Pancreas (tissue), 10 donors: ENCODE results near the gene CDH9. TPM values are rescaled to one million over a fixed set of nuclear protein-coding genes. Genes with fewer than 3 reads are reported as not detected.

Source experiments
- ATAC-seq, 4 donors: fragments of 200-7000 bp; cut with Tn5 transposase; one replicate each; pipeline versions ENCODE4 v1.8.0 to v1.9.1; 2020; ENCODE audit warnings: mild to moderate bottlenecking in 4 of 4, moderate library complexity in 4 of 4
- DNase-seq, 6 donors: peaks; one replicate each; pipeline ENCODE4 v3.0.0-alpha.2; 2020
- FAIRE-seq: peaks from 2 replicates; lab custom pipeline; 2012; peaks lifted over from hg19 to GRCh38; lab: Jason Lieb, UNC
- H3K27ac ChIP-seq, 4 donors: fragments of 200-600 bp; sonication (generic); 1 replicate in 3 of 4; 2 replicates in 1 of 4; pipeline versions ENCODE4 v1.5.0 to v1.8.0; 2020
- H3K27me3 ChIP-seq, 4 donors: fragments of 200-600 bp; one replicate each; pipeline ENCODE4 v1.8.0; 2021
- H3K36me3 ChIP-seq, 3 donors: fragments of 200-600 bp; sonication (generic) in 1 of 3; one replicate each; pipeline versions ENCODE4 v1.5.0 to v1.8.0; 2020 to 2021
- H3K4me1 ChIP-seq, 3 donors: fragments of 200-600 bp; one replicate each; pipeline ENCODE4 v1.8.0; 2021
- H3K4me3 ChIP-seq, 4 donors: fragments of 200-600 bp; sonication (generic) in 2 of 4; one replicate each; pipeline versions ENCODE4 v1.5.0 to v1.8.0; 2020 to 2021
- H3K9me3 ChIP-seq, 4 donors: fragments of 200-600 bp; one replicate each; pipeline ENCODE4 v1.8.0; 2021
- CTCF ChIP-seq, 4 donors: fragments of 200-600 bp; sonication (generic) in 3 of 4; IDR thresholded peaks; one replicate each; pipeline versions ENCODE4 v1.5.0 to v1.8.0; 2021; ENCODE audit warnings: antibody characterized with exemption in 4 of 4
- WGBS, 2 donors: extraction: QIAGEN DNeasy Blood & Tissue Kit; methylation state at CpG; one replicate each; pipeline ENCODE4 v1.1.7; 2013; 5-methylcytosine and 5-hydroxymethylcytosine counted together
- intact Hi-C, 3 donors: fragments of 100-400 bp; cut with DNase I; formaldehyde crosslinking; loops; one replicate each; pipeline versions ENCODE4 v1.11.1 to v1.14.2; 2022
- polyA plus RNA-seq, 2 donors: library from polyadenylated mRNA; stranded (reverse); fragments of 200-250 nt; gene quantifications; one replicate each; pipeline ENCODE4 v1.2.3, GENCODE V29; 2013
- total RNA-seq, 6 donors: library from RNA; stranded (reverse); fragmentation: NEBNext Ultra II Directional in 4 of 6; extraction: Animal tissue kit (Norgen Biotek cat#: 25700) in 4 of 6; gene quantifications; one replicate each; pipeline versions ENCODE4 v1.2.1 to v1.2.4, GENCODE V29; 2021 to 2023
- donor health status: healthy with polysubstance abuse.
- donor health status: DM: no; HTN: no; CAD: no; lungs with moderate emphysema.
- donor health status: DM: no; HTN: no; CAD: no.
- donor health status: control.
- donor health status: control.
- donor health status: Bipolar disorder and iron deficiency.
- donor health status: DM: yes; HTN: yes; CAD: no.
- donor health status: DM: no; HTN: no; CAD: no.
- donor health status: DM: no; HTN: no; CAD: no.
- donor health status: DM: yes; HTN: yes; CAD: no.

The CDH9 gene
- total RNA-seq (not detected), polyA plus RNA-seq (not detected)

GRCh38 chr5:27038476-27038875 lies at the start of gene CDH9:
TSS of gene CDH9 (minus strand) at chr5:27038586. CDS start at chr5:26988333, 50,253 bp downstream.
- no peaks in the 10 kb centered on the region for H3K27me3 ChIP-seq
- FAIRE-seq (no peak), ATAC-seq (no peak), DNase-seq (peak in 1 of 6 donors; percentile 8)
- no peaks in the 10 kb centered on the region for H3K9me3 ChIP-seq
- no peak within 1 kb of the TSS for H3K4me3 ChIP-seq
- no peak within 1 kb of the TSS for H3K27ac ChIP-seq
- H3K4me1 ChIP-seq: no peaks in the 10 kb centered on the region
- 7 to 10% methylated on average over 12 of the region's 12 CpGs for WGBS, 2 donors
- H3K36me3 ChIP-seq: no peaks in the 10 kb centered on the region
- TF ChIP-seq CTCF (IDR thresholded peaks at IDR 0.05): no peak
- intact Hi-C loops: no loop called here

DNA sequence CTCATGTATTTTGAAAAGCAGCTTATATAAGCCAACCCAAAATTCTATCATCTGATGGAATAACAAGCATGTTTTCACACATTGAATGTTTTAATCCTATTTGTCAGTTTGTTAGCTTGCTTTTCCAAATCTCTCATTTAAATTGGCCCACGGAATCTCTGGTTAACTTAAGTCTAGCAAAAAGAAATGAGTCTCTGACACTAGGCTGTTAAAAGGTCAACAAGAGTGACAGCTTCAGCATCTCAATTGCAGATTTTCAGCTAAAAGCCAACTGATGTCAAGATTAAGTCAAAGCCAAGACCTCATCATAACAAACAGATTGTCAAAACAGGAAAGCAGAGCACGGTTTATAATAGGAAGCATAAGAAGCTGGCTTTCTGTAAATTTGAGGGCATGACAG lies 49.4 kb upstream of the CDH9 start:
- FAIRE-seq: no peak
- no peak for ATAC-seq
- 29 to 33% methylated on average over 2 of the region's 2 CpGs for WGBS, 2 donors
- TF ChIP-seq CTCF (IDR thresholded peaks at IDR 0.05): no peak
- no peaks in the 10 kb centered on the region for H3K9me3 ChIP-seq
- no peaks in the 10 kb centered on the region for H3K4me1 ChIP-seq
- no peak for DNase-seq
- no peaks in the 10 kb centered on the region for H3K27me3 ChIP-seq
- H3K4me3 ChIP-seq: no peak overlapping the region
- no peak overlapping the region for H3K27ac ChIP-seq
- no peaks in the 10 kb centered on the region for H3K36me3 ChIP-seq
- intact Hi-C loops: no loop called here

GRCh38 chr5:27083449-27084415 lies 45.3 kb upstream of the CDH9 start:
- no peak for TF ChIP-seq CTCF (IDR thresholded peaks at IDR 0.05)
- no peak for FAIRE-seq
- 50 to 62% methylated on average over 7 of the region's 7 CpGs for WGBS, 2 donors

GRCh38 chr5:27080147-27080546 lies 41.8 kb upstream of the CDH9 start:
- 29 to 47% methylated on average over 1 of the region's 1 CpG for WGBS, 2 donors
- no peak for ATAC-seq
- DNase-seq: no peak
- Histone ChIP-seq H3K27ac (no peak overlapping the region), H3K4me3 (no peak overlapping the region), H3K9me3 (no peaks in the 10 kb centered on the region), H3K36me3 (no peaks in the 10 kb centered on the region), H3K27me3 (no peaks in the 10 kb centered on the region), H3K4me1 (no peaks in the 10 kb centered on the region)
- no peak for FAIRE-seq
- no peak for TF ChIP-seq CTCF (IDR thresholded peaks at IDR 0.05)
- intact Hi-C loops: no loop called here

More at GRCh38 chr5:27083449-27084415, 45.3 kb upstream of the CDH9 start:
- Histone ChIP-seq H3K36me3 (no peaks in the 10 kb centered on the region), H3K27ac (no peak overlapping the region), H3K9me3 (no peaks in the 10 kb centered on the region), H3K27me3 (no peaks in the 10 kb centered on the region), H3K4me3 (no peak overlapping the region), H3K4me1 (no peaks in the 10 kb centered on the region)
- intact Hi-C loops: no loop called here
- ATAC-seq (no peak), DNase-seq (no peak)

- Histone ChIP-seq H3K4me1 (no peaks in the 10 kb centered on the region), H3K27me3 (no peaks in the 10 kb centered on the region), H3K27ac (no peak overlapping the region), H3K36me3 (no peaks in the 10 kb centered on the region), H3K9me3 (no peaks in the 10 kb centered on the region), H3K4me3 (no peak overlapping the region)
- WGBS, 2 donors: 40 to 56% methylated on average over 2 of the region's 2 CpGs
- intact Hi-C loops: no loop called here
- no peak for TF ChIP-seq CTCF (IDR thresholded peaks at IDR 0.05)
- DNase-seq (no peak), FAIRE-seq (no peak), ATAC-seq (no peak)
Observed at GRCh38 chr5:27062451-27062850, 24.1 kb upstream of the CDH9 start.
